Astrocyte of the spinal cord (primary cell): ENCODE results near the gene C17orf107.
A peak's percentile ranks its signal among the peaks of the same experiment; 100 is the strongest.

Source experiments
- DNase-seq: peaks from one replicate; pipeline ENCODE4 v3.0.0; 2011; ENCODE audit warnings: low read depth, low spot score
- H3K4me3 ChIP-seq: 2 replicates; pipeline ENCODE4 v1.5.1; 2011; ENCODE audit warnings: low read depth, mild to moderate bottlenecking, low read length, moderate library complexity
- CTCF ChIP-seq: IDR thresholded peaks from 2 replicates; pipeline ENCODE4 v1.5.1; 2012; ENCODE audit warnings: low read depth, mild to moderate bottlenecking, low read length, inconsistent platforms
- in situ Hi-C: cut with HindIII; loops from 2 replicates; pipeline ENCODE4 v1.10.0; 2017; ENCODE audit warnings: low sequenced_read_pairs

The C17orf107 gene

DNA sequence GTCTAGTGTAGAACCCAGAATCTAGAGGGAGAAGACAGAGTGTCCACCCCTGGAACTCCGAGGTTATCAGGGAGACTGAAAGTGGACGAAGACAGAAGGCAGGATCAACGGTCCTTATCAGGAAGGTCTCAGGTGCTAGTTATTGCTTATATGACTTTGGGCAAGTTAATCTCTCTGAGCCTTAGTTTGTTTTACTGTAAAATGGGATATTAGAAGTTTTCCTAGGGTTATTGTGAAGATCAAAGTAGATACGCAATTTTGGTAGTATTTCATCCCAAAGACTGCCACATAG lies 41.9 kb downstream of the C17orf107 start:
- DNase-seq: no peak
- in situ Hi-C loops: no loop called here
- TF ChIP-seq CTCF: no peak
- peak overlapping the region; percentile 97 for H3K4me3 ChIP-seq

DNA sequence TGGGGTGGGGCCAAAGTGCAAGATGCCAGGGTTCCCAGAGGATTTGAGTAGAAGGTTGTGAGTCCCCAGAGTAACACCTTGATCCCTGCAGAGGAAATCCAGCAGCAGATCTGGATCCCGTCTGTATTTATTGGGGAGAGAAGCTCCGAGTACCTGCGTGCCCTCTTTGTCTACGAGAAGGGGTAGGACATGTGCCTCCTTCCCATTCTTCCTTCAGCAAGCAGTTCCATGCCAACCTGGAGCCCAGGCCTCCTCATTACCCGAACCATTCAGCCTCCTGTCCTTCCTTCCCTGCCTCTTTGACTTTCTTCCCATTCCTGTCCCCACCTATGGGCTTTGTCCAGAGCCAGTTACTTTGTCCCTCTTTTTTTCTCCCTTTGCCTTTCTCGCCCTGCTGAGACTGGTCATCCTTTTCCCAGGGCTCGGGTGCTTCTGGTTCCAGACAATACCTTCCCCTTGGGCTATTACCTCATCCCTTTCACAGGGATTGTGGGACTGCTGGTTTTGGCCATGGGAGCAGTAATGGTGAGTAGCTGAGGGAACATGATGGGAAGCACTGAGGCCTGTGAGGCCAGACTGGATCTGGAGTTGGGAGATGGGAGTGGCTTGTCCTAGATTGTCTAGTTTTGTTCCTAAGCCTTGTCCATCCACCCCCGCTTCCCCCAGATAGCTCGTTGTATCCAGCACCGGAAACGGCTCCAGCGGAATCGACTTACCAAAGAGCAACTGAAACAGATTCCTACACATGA lies 43.6 kb downstream of the C17orf107 start:
- no peak for TF ChIP-seq CTCF
- DNase-seq: no peak
- no peak overlapping the region for H3K4me3 ChIP-seq
- in situ Hi-C loops: no loop called here

GRCh38 chr17:4944163-4944553 lies 44.8 kb downstream of the C17orf107 start:
- no peak for TF ChIP-seq CTCF
- no peak overlapping the region for H3K4me3 ChIP-seq
- DNase-seq: no peak
- in situ Hi-C loops: no loop called here

DNA sequence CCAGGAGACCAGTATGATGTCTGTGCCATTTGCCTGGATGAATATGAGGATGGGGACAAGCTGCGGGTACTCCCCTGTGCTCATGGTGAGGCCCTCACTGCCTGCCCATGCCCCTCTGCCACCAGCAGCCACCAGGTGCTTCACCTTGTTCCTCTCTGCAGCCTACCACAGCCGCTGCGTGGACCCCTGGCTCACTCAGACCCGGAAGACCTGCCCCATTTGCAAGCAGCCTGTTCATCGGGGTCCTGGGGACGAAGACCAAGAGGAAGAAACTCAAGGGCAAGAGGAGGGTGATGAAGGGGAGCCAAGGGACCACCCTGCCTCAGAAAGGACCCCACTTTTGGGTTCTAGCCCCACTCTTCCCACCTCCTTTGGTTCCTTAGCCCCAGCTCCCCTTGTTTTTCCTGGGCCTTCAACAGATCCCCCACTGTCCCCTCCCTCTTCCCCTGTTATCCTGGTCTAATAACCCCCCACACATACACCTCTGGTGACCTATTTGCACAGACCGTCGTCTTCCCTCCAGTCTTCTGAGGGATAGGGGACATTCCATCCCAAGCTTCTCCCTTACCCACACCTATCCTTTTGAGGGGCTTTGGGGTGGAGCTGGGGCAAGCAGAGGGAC lies 45.3 kb downstream of the C17orf107 start:
- in situ Hi-C loops: no loop called here
- no peak for DNase-seq
- TF ChIP-seq CTCF: no peak

DNA sequence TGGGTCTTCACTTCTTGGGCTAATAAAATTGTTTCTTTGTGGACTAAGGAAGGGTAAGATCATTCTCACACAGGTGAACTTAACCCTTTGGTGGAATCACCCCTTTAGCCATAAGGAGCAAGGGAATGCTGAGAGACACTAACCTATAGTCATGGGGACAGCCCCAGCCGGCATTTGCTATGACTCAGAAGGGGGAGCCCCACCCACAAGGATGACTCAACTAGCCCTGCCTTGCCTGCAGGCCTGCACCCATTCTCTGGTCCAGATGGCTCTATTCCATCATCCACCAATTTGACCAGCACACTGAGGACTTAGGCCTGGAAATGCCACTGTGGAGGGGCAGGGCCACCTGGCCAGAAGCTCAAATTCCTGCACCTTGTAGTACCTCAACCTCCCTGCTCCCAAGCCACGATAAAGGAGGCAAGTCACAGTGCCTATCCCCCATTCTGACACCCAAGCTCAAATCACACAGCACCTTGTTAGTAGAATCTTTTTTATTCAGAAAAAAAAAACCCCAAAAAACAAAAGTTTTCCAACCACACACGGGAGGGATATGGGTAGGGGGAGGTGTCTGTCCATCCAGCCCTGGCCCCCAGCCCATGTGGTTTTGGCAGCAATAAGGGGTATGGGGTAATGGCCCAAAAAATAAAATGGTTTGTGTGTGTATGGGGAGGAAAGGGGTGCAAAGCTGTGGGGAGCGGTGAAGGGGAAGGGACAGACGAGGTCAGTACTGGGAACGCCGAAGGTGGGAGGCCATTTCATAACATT lies 46.0 kb downstream of the C17orf107 start:
- in situ Hi-C loops: no loop called here
- no peak for TF ChIP-seq CTCF
- no peak overlapping the region for H3K4me3 ChIP-seq
- peak; percentile 86 for DNase-seq

More for the DNA sequence above, 45.3 kb downstream of the C17orf107 start:
- no peak overlapping the region for H3K4me3 ChIP-seq

DNA sequence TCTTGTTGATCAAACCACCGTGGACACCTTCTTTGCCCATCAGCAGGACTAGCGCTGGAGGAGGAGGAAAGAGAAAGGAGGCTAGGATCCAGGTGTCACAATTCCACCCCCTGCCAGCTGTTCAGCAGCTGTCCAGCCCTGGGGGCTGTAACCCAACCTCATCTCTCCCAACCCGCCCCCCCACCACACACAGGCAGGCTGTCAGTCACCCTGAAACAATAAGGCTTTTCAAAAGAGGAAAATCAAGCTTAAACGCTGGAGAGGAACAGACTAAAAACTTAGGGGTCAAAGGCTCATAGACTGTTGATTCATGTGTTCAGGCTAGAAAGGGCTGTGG lies 46.6 kb downstream of the C17orf107 start:
- TF ChIP-seq CTCF: no peak
- in situ Hi-C loops: no loop called here
- DNase-seq: no peak
- H3K4me3 ChIP-seq: peak overlapping the region; percentile 96
